Endothelial cell of umbilical vein (primary cell): Measurements from ENCODE around the gene KLHL4. TPM values are rescaled to one million over a fixed set of nuclear protein-coding genes. Genes with fewer than 3 reads are reported as not detected.
"Not testable (repeated sequence)": the region's sequence is repeated elsewhere in the genome, so short reads cannot be mapped to it uniquely, and the experiment has no call there.

Experiments used
- BruUV-seq: library from RNA; stranded (reverse); fragments of 400-500 nt; replicated peaks from 2 replicates; lab custom pipeline; 2021; lab: Mats Ljungman, UMichigan
- CTCF ChIA-PET: fragments of 300-600, 350-600 bp; sonication (Branson Sonifier 250); formaldehyde crosslinking; loops from one replicate; lab custom pipeline; 2021; ENCODE audit warnings: antibody characterized with exemption, inconsistent platforms; lab: Charles Lee
- POLR2A ChIA-PET: fragments of 300-600, 350-600 bp; sonication (Branson Sonifier 250); formaldehyde crosslinking; loops from one replicate; lab custom pipeline; 2021; ENCODE audit warnings: antibody characterized with exemption, inconsistent platforms; lab: Charles Lee
- DNase-seq: peaks from one replicate; pipeline ENCODE4 v3.0.0-alpha.2; 2011; ENCODE audit warnings: low read depth, low spot score
- FAIRE-seq: peaks from 2 replicates; lab custom pipeline; 2011; peaks lifted over from hg19 to GRCh38; lab: Jason Lieb, UNC
- H2AFZ ChIP-seq: 2 replicates; pipeline ENCODE4 v1.6.0; 2012; ENCODE audit warnings: low read depth, low read length, control low read depth, inconsistent platforms
- H3K27ac ChIP-seq: 2 replicates; pipeline ENCODE4 v1.5.1; 2011; ENCODE audit warnings: low read depth, mild to moderate bottlenecking, control low read depth, low read length, moderate library complexity; ENCODE audit not compliant: insufficient read depth
- H3K27me3 ChIP-seq, 2 experiments: 2 replicates each; pipeline versions ENCODE4 v1.6.0 to v1.6.1; 2011; ENCODE audit warnings: low read length in 2 of 2, mixed read lengths in 1 of 2; ENCODE audit not compliant: control insufficient read depth in 2 of 2, insufficient read depth in 2 of 2
- H3K36me3 ChIP-seq, 2 experiments: 2 replicates in 1 of 2; 3 replicates in 1 of 2; pipeline ENCODE4 v1.5.1; 2011; ENCODE audit warnings: low read length in 2 of 2, mild to moderate bottlenecking in 1 of 2, moderate library complexity in 1 of 2; ENCODE audit not compliant: control insufficient read depth in 2 of 2, insufficient read depth in 2 of 2; ENCODE audit errors: extremely low read depth in 1 of 2
- H3K4me1 ChIP-seq: 3 replicates; pipeline ENCODE4 v1.5.1; 2011; ENCODE audit warnings: mild to moderate bottlenecking, low read length; ENCODE audit not compliant: control insufficient read depth, insufficient read depth; ENCODE audit errors: extremely low read depth
- H3K4me2 ChIP-seq: 2 replicates; pipeline ENCODE4 v1.6.1; 2011; ENCODE audit warnings: low read length, control low read depth, mixed read lengths; ENCODE audit not compliant: insufficient read depth
- H3K4me3 ChIP-seq, 3 experiments: fragments of 200-600 bp in 1 of 3; sonication (generic), shearing (Covaris generic) in 1 of 3; replicated peaks in 1 of 3; 2 replicates each; pipeline ENCODE4 v1.5.1; 2011 to 2016; ENCODE audit warnings: control low read depth in 3 of 3, low read length in 3 of 3, mild to moderate bottlenecking in 2 of 3, inconsistent platforms in 1 of 3, low read depth in 1 of 3, moderate library complexity in 1 of 3; ENCODE audit not compliant: insufficient read depth in 1 of 3
- H3K79me2 ChIP-seq: 2 replicates; pipeline ENCODE4 v1.6.0; 2012; ENCODE audit warnings: low read length, inconsistent platforms; ENCODE audit not compliant: control insufficient read depth, insufficient read depth
- H3K9ac ChIP-seq: replicated peaks from 2 replicates; pipeline ENCODE3; 2011; ENCODE audit warnings: low read length, control low read depth; ENCODE audit not compliant: insufficient read depth; ENCODE audit errors: extremely low read depth
- H3K9me1 ChIP-seq: replicated peaks from 3 replicates; pipeline ENCODE4 v1.6.0; 2011; ENCODE audit warnings: mild to moderate bottlenecking, low read length; ENCODE audit not compliant: control insufficient read depth, insufficient read depth; ENCODE audit errors: extremely low read depth
- H3K9me3 ChIP-seq: replicated peaks from 2 replicates; pipeline ENCODE4 v1.5.1; 2012; ENCODE audit warnings: low read length, inconsistent platforms; ENCODE audit not compliant: control insufficient read depth, insufficient read depth
- H4K20me1 ChIP-seq: replicated peaks from 2 replicates; pipeline ENCODE3; 2011; ENCODE audit warnings: mild to moderate bottlenecking, low read length; ENCODE audit not compliant: control insufficient read depth, insufficient read depth; ENCODE audit errors: extremely low read depth
- EZH2 ChIP-seq: IDR thresholded peaks from 2 replicates; pipeline ENCODE4 v1.6.1; 2012; ENCODE audit warnings: borderline replicate concordance, low read depth, mild to moderate bottlenecking, moderate library complexity, low read length, inconsistent platforms; ENCODE audit not compliant: severe bottlenecking
- FOS ChIP-seq: IDR thresholded peaks from 2 replicates; pipeline ENCODE4 v1.6.1; 2011; ENCODE audit warnings: mild to moderate bottlenecking, low read length, moderate library complexity, borderline replicate concordance; ENCODE audit not compliant: insufficient read depth
- GATA2 ChIP-seq: IDR thresholded peaks from 2 replicates; pipeline ENCODE4 v1.7.0; 2011; ENCODE audit warnings: low read depth, mild to moderate bottlenecking, moderate library complexity, mixed read lengths, low read length; ENCODE audit not compliant: insufficient read length, insufficient read depth
- JUN ChIP-seq: IDR thresholded peaks from 2 replicates; pipeline ENCODE4 v1.6.1; 2011; ENCODE audit warnings: borderline replicate concordance, low read depth; ENCODE audit not compliant: insufficient read length, insufficient read depth
- MYC ChIP-seq: IDR thresholded peaks from one replicate; pipeline ENCODE4 v1.6.1; 2011; ENCODE audit warnings: mild to moderate bottlenecking, low read depth, low read length
- POLR2A ChIP-seq: IDR thresholded peaks from 2 replicates; pipeline ENCODE4 v1.6.1; 2012; ENCODE audit warnings: low read depth, mild to moderate bottlenecking, control low read depth, low read length
- POLR2AphosphoS5 ChIP-seq: IDR thresholded peaks from 2 replicates; pipeline ENCODE4 v1.6.1; 2012; ENCODE audit warnings: low read depth, mild to moderate bottlenecking, control low read depth, low read length, moderate library complexity; ENCODE audit not compliant: insufficient read depth
- dilution Hi-C: fragments of 300-500 bp; cut with MboI; formaldehyde crosslinking; loops from one replicate; pipeline ENCODE4 v1.15.0; 2019; ENCODE audit warnings: low sequenced_read_pairs; ENCODE audit not compliant: extremely low pct_ligation_motif_present
- intact Hi-C: fragments of 100-400 bp; cut with micrococcal nuclease; formaldehyde crosslinking; loops from one replicate; pipeline ENCODE4 v1.10.0; 2022
- polyA plus RNA-seq, 4 experiments: library from polyadenylated mRNA; depleted of rRNA in 3 of 4; stranded (reverse) in 3 of 4; unstranded in 1 of 4; fragments of >200 nt; gene quantifications; 2 replicates each; pipeline versions ENCODE4 v1.2.1 to v1.2.3, GENCODE V29; 2011 to 2012; ENCODE audit warnings: missing spikeins in 1 of 4
- total RNA-seq: library from RNA; stranded (reverse); gene quantifications from 2 replicates; pipeline ENCODE4 v1.2.3, GENCODE V29; 2021
- TF ChIP-seq, protein P1 (sequence below): IDR thresholded peaks from 2 replicates; pipeline ENCODE4 v1.6.1; 2011; ENCODE audit not compliant: insufficient read depth, insufficient read length
- TF ChIP-seq, protein P2 (sequence below), 2 donors: IDR thresholded peaks; 1 replicate in 1 of 2; 2 replicates in 1 of 2; pipeline ENCODE4 v1.5.1; 2011; ENCODE audit warnings: low read length in 2 of 2, mild to moderate bottlenecking in 2 of 2, moderate library complexity in 2 of 2, control low read depth in 1 of 2, inconsistent platforms in 1 of 2, low read depth in 1 of 2; ENCODE audit not compliant: insufficient read depth in 1 of 2; ENCODE audit errors: extremely low read depth in 1 of 2

KLHL4 gene
- total and polyA plus RNA-seq, 2 donors (not counting 3 experiments of a cell fraction or from before 2014, with no cell fraction given), result 9.8 to 19.3 TPM

DNA sequence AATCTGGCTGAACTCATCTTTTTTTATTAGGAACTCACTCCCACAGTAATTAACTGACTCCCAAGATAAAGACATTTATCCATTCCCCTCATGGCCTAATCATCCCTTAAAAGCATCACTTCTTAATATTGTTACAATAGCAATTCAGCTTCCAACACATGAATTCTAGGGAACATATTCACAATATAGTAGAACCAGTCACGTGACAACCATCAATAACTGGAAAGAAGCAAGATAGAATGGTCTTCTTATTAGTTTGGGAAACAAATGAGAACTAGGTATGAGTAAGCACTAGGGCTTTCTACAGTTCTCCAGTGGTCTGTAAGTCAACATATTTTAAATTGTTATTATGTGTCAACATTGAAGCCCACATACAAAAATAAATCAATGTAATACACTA lies 170.1 kb downstream of the KLHL4 start:
- Histone ChIP-seq H3K4me3 (no peak overlapping the region), H3K79me2 (no peaks in the 10 kb centered on the region), H3K4me1 (no peaks in the 10 kb centered on the region), H3K27ac (no peak overlapping the region), H3K27me3 (no peaks in the 10 kb centered on the region), H4K20me1 (no peaks in the 10 kb centered on the region), H3K9me3 (no peaks in the 10 kb centered on the region), H2AFZ (no peak overlapping the region), H3K9ac (no peak overlapping the region), H3K4me2 (no peak overlapping the region), H3K9me1 (no peaks in the 10 kb centered on the region), H3K36me3 (no peaks in the 10 kb centered on the region)
- ChIA-PET CTCF (no interaction called here), POLR2A (no interaction called here)
- intact Hi-C loops (no loop called here), dilution Hi-C loops (no loop called here)
- BruUV-seq, result no TSS peak
- FAIRE-seq, result no peak
- DNase-seq, result no peak
- TF ChIP-seq POLR2A (no peak), MYC (no peak), GATA2 (no peak), JUN (no peak), FOS (no peak), EZH2 (no peak), POLR2AphosphoS5 (no peak)
- TF ChIP-seq, protein P1, sequence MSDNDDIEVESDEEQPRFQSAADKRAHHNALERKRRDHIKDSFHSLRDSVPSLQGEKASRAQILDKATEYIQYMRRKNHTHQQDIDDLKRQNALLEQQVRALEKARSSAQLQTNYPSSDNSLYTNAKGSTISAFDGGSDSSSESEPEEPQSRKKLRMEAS, result no peak
- TF ChIP-seq, protein P2, sequence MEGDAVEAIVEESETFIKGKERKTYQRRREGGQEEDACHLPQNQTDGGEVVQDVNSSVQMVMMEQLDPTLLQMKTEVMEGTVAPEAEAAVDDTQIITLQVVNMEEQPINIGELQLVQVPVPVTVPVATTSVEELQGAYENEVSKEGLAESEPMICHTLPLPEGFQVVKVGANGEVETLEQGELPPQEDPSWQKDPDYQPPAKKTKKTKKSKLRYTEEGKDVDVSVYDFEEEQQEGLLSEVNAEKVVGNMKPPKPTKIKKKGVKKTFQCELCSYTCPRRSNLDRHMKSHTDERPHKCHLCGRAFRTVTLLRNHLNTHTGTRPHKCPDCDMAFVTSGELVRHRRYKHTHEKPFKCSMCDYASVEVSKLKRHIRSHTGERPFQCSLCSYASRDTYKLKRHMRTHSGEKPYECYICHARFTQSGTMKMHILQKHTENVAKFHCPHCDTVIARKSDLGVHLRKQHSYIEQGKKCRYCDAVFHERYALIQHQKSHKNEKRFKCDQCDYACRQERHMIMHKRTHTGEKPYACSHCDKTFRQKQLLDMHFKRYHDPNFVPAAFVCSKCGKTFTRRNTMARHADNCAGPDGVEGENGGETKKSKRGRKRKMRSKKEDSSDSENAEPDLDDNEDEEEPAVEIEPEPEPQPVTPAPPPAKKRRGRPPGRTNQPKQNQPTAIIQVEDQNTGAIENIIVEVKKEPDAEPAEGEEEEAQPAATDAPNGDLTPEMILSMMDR (IDR thresholded peaks at IDR 0.05; ENCODE audit: extremely low read depth in 1 of 2, insufficient read depth in 1 of 2, low read depth in 1 of 2, low read length in 2 of 2), result no peak

DNA sequence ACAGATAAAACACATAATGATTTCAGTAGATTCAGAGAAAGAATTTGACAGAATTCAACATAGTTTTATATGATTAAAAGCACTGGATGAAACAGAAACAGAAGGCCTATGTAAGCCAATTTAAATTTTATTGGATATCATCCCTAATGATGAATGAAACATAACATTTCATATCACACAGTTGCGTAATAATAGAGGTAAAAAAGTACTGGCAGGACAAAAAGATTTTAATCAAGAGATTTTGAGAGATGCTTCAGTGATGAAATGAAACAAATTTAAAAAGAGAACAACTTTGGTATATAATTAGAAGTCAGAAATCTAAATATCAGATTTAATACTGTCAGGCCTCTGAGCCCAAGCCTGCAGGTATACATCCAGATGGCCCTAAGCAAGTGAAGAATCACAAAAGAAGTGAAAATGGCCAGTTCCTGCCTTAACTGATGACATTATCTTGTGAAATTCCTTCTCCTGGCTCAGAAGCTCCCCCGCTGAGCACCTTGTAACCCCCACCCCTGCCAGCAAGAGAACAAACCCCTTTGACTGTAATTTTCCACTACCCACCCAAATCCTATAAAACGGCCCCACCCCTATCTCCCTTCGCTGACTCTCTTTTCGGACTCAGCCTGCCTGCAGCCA lies 170.6 kb downstream of the KLHL4 start:
- H4K20me1 ChIP-seq, FAIRE-seq, BruUV-seq, H3K79me2 ChIP-seq, dilution Hi-C loops, H3K9ac ChIP-seq, H3K9me1 ChIP-seq, H3K4me2 ChIP-seq, intact Hi-C loops, H3K4me3 ChIP-seq, H3K4me1 ChIP-seq, H3K27ac ChIP-seq, H3K36me3 ChIP-seq, DNase-seq, H2AFZ ChIP-seq, H3K27me3 ChIP-seq, CTCF ChIA-PET, POLR2A ChIA-PET, H3K9me3 ChIP-seq: not testable (repeated sequence)

DNA sequence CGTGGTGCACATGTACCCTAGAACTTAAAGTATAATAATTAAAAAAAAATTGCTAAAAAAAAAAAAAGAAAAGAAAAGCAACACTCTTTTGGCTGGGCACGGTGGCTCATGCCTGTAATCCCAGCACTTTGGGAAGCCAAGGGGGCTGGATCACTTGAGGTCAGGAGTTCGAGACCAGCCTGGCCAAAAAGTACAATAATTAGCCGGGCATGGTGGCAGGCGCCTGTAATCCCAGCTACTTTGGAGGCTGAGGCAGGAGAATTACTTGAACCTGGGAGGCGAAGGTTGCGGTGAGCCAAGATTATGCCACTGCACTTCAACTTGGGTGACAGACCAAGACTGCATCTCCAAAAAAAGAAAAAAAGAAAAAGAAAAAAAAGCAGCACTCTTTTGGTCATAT lies 171.6 kb downstream of the KLHL4 start:
- H4K20me1 ChIP-seq, BruUV-seq, H3K27ac ChIP-seq, FAIRE-seq, H2AFZ ChIP-seq, H3K36me3 ChIP-seq, POLR2A ChIA-PET, H3K27me3 ChIP-seq, H3K79me2 ChIP-seq, dilution Hi-C loops, H3K4me3 ChIP-seq, DNase-seq, H3K4me2 ChIP-seq, CTCF ChIA-PET, H3K4me1 ChIP-seq, intact Hi-C loops, H3K9me1 ChIP-seq, H3K9me3 ChIP-seq, H3K9ac ChIP-seq: not testable (repeated sequence)
